Measurements from ENCODE around the gene SLC25A18. TPM values are rescaled to one million over a fixed set of nuclear protein-coding genes. Genes with fewer than 3 reads are reported as not detected.
"Not testable (repeated sequence)": the region's sequence is repeated elsewhere in the genome, so short reads cannot be mapped to it uniquely, and the experiment has no call there.

SLC25A18 gene
- 1 to 10 TPM; 1.2 to 1.7 (median 1.6) TPM for polyA plus RNA-seq (ENCODE audit: insufficient read length in 3 of 3)

- DNase-seq (ENCODE audit: low read depth in 3 of 3, low spot score in 2 of 3) = no peak
These were observed at the start of gene SLC25A18 for GRCh38 chr22:17562906-17563870. Gene SLC25A18, plus strand, starts transcription at chr22:17563498. Its CDS starts 16,447 bp downstream, at chr22:17579945.

GRCh38 chr22:17513612-17514011 lies 49.7 kb upstream of the SLC25A18 start:
- no peak for DNase-seq (ENCODE audit: low read depth in 3 of 3, low spot score in 2 of 3)

GRCh38 chr22:17514084-17514483 lies 49.2 kb upstream of the SLC25A18 start:
- DNase-seq (ENCODE audit: low read depth in 3 of 3, low spot score in 2 of 3) = no peak

- no peak for DNase-seq (ENCODE audit: low read depth in 3 of 3, low spot score in 2 of 3)
These were observed 44.9 kb upstream of the SLC25A18 start for GRCh38 chr22:17518406-17518805.

- not testable (repeated sequence) for DNase-seq (ENCODE audit: low read depth in 3 of 3, low spot score in 2 of 3)
These were observed 41.3 kb upstream of the SLC25A18 start for GRCh38 chr22:17521971-17522370.

- DNase-seq (ENCODE audit: low read depth in 3 of 3, low spot score in 2 of 3) = no peak
These were observed 39.4 kb upstream of the SLC25A18 start for GRCh38 chr22:17523925-17524324.

GRCh38 chr22:17536269-17536668 lies 27.0 kb upstream of the SLC25A18 start:
- no peak for DNase-seq (ENCODE audit: low read depth in 3 of 3, low spot score in 2 of 3)

- DNase-seq (ENCODE audit: low read depth in 3 of 3, low spot score in 2 of 3) = no peak
These were observed 26.1 kb upstream of the SLC25A18 start for GRCh38 chr22:17537155-17537554.

GRCh38 chr22:17540481-17540880 lies 22.8 kb upstream of the SLC25A18 start:
- no peak for DNase-seq (ENCODE audit: low read depth in 3 of 3, low spot score in 2 of 3)

- DNase-seq (ENCODE audit: low read depth in 3 of 3, low spot score in 2 of 3) = no peak
These were observed 21.8 kb upstream of the SLC25A18 start for GRCh38 chr22:17541476-17541875.

- DNase-seq (ENCODE audit: low read depth in 3 of 3, low spot score in 2 of 3) = no peak
These were observed 20.8 kb upstream of the SLC25A18 start for GRCh38 chr22:17542452-17542851.

- no peak for DNase-seq (ENCODE audit: low read depth in 3 of 3, low spot score in 2 of 3)
These were observed 15.1 kb upstream of the SLC25A18 start for GRCh38 chr22:17548010-17548755.

GRCh38 chr22:17548756-17549035 lies 14.6 kb upstream of the SLC25A18 start:
- no peak for DNase-seq (ENCODE audit: low read depth in 3 of 3, low spot score in 2 of 3)

GRCh38 chr22:17549183-17549582 lies 14.1 kb upstream of the SLC25A18 start:
- no peak for DNase-seq (ENCODE audit: low read depth in 3 of 3, low spot score in 2 of 3)

- no peak for DNase-seq (ENCODE audit: low read depth in 3 of 3, low spot score in 2 of 3)
These were observed 13.6 kb upstream of the SLC25A18 start for GRCh38 chr22:17549655-17550054.

GRCh38 chr22:17552737-17553136 lies 10.6 kb upstream of the SLC25A18 start:
- DNase-seq (ENCODE audit: low read depth in 3 of 3, low spot score in 2 of 3) = no peak

- no peak for DNase-seq (ENCODE audit: low read depth in 3 of 3, low spot score in 2 of 3)
These were observed 8.5 kb upstream of the SLC25A18 start for GRCh38 chr22:17554814-17555213.

GRCh38 chr22:17559188-17559587 lies 4.1 kb upstream of the SLC25A18 start:
- DNase-seq (ENCODE audit: low read depth in 3 of 3, low spot score in 2 of 3) = no peak

- no peak for DNase-seq (ENCODE audit: low read depth in 3 of 3, low spot score in 2 of 3)
These were observed 666 bp downstream of the SLC25A18 start for GRCh38 chr22:17563936-17564391.

- not testable (repeated sequence) for DNase-seq (ENCODE audit: low read depth in 3 of 3, low spot score in 2 of 3)
These were observed 2.9 kb downstream of the SLC25A18 start for GRCh38 chr22:17566016-17566687.

GRCh38 chr22:17566776-17567175 lies 3.5 kb downstream of the SLC25A18 start:
- DNase-seq (ENCODE audit: low read depth in 3 of 3, low spot score in 2 of 3) = no peak
